A673 (cell line): Measurements from ENCODE around the gene PAAF1.

Experiments
- CTCF ChIP-seq: fragments of 300-800, 200-600 bp; sonication (generic); conservative IDR thresholded peaks from 2 replicates; pipeline ENCODE4 v1.5.1; 2017; ENCODE audit warnings: low read depth, mild to moderate bottlenecking, antibody characterized with exemption, low read length, moderate library complexity, mixed read lengths
- EZH2 ChIP-seq: fragments of 200-600 bp; sonication (generic); IDR thresholded peaks from 2 replicates; pipeline ENCODE4 v1.6.1; 2017; ENCODE audit warnings: borderline replicate concordance, low read depth, mild to moderate bottlenecking, mixed read lengths, antibody characterized with exemption, low read length; ENCODE audit not compliant: poor library complexity, severe bottlenecking

- no peak for TF ChIP-seq CTCF
- no peak for TF ChIP-seq EZH2
Observed at GRCh38 chr11:73878771-73879170, 2.0 kb downstream of the PAAF1 start.
